HCT116 (cell line): ENCODE measurements around the gene HOMER2. TPM values are rescaled to one million over a fixed set of nuclear protein-coding genes. Genes with fewer than 3 reads are reported as not detected.

Experiments used
- ATAC-seq: fragments of 200-7000 bp; cut with Tn5 transposase; 2 replicates; pipeline ENCODE4 v1.9.1; 2020; ENCODE audit warnings: mild to moderate bottlenecking, moderate library complexity
- BruUV-seq: library from RNA; stranded (reverse); fragments of 400-500 nt; replicated peaks from 2 replicates; lab custom pipeline; 2021; lab: Mats Ljungman, UMichigan
- CTCF ChIA-PET: fragments of 300-600 bp; sonication (Branson Sonifier 250); formaldehyde crosslinking; loops from one replicate; lab custom pipeline; 2021; ENCODE audit warnings: antibody characterized with exemption; lab: Charles Lee
- POLR2A ChIA-PET: fragments of 300-600, 350-600 bp; sonication (Branson Sonifier 250); formaldehyde crosslinking; loops from one replicate; lab custom pipeline; 2021; ENCODE audit warnings: antibody characterized with exemption; lab: Charles Lee
- RAD21 ChIA-PET, 2 experiments: fragments of 300-600 bp; sonication (Branson Sonifier 250); formaldehyde crosslinking; loops; one replicate each; lab custom pipeline; 2023; ENCODE audit warnings: low total read pairs in 2 of 2; ENCODE audit not compliant: uncharacterized antibody in 2 of 2, unreplicated experiment in 2 of 2, low non-redundant PET in 1 of 2; lab: Charles Lee
- DNase-seq: peaks from one replicate; pipeline ENCODE4 v3.0.0-alpha.2; 2010; ENCODE audit warnings: low read depth, low spot score
- H2AFZ ChIP-seq: fragments of 200-600 bp; shearing (Covaris generic), sonication (generic); 2 replicates; pipeline ENCODE4 v1.6.1; 2017; ENCODE audit warnings: low read depth, mixed run types, mixed read lengths, antibody characterized with exemption, low read length; ENCODE audit not compliant: poor library complexity, severe bottlenecking
- H3K27ac ChIP-seq: 2 replicates; pipeline ENCODE4 v1.5.1; 2012; ENCODE audit warnings: low read depth, low read length
- H3K27me3 ChIP-seq: fragments of 200-600 bp; sonication (generic); 2 replicates; pipeline ENCODE4 v1.6.1; 2016; ENCODE audit warnings: mixed run types, low read length, mixed read lengths; ENCODE audit not compliant: insufficient read depth
- H3K36me3 ChIP-seq, 2 experiments: fragments of 200-500 bp in 1 of 2; fragments of 200-600 bp in 1 of 2; sonication (Bioruptor generic) in 1 of 2; sonication (generic) in 1 of 2; 2 replicates each; pipeline versions ENCODE4 v1.5.1 to v1.6.1; 2014 to 2016; ENCODE audit warnings: low read length in 2 of 2, inconsistent platforms in 1 of 2, mixed read lengths in 1 of 2, mixed run types in 1 of 2; ENCODE audit not compliant: insufficient read depth in 2 of 2, control insufficient read depth in 1 of 2
- H3K4me1 ChIP-seq, 2 experiments: fragments of 200-600 bp in 1 of 2; sonication (generic) in 1 of 2; 2 replicates each; pipeline versions ENCODE4 v1.5.1 to v1.6.1; 2012 to 2017; ENCODE audit warnings: low read length in 2 of 2, inconsistent platforms in 1 of 2, mild to moderate bottlenecking in 1 of 2, mixed read lengths in 1 of 2, mixed run types in 1 of 2, moderate library complexity in 1 of 2; ENCODE audit not compliant: insufficient read depth in 2 of 2, control insufficient read depth in 1 of 2
- H3K4me2 ChIP-seq: fragments of 200-600 bp; sonication (generic); 2 replicates; pipeline ENCODE4 v1.6.1; 2017; ENCODE audit warnings: mixed run types, low read length, mixed read lengths
- H3K4me3 ChIP-seq, 2 experiments: fragments of 200-600 bp in 1 of 2; sonication (generic) in 1 of 2; replicated peaks in 1 of 2; 2 replicates each; pipeline ENCODE4 v1.5.1; 2011 to 2016; ENCODE audit warnings: low read length in 2 of 2, control low read depth in 1 of 2, low read depth in 1 of 2, mild to moderate bottlenecking in 1 of 2, mixed read lengths in 1 of 2, mixed run types in 1 of 2
- H3K79me2 ChIP-seq: fragments of 200-600 bp; sonication (generic); 2 replicates; pipeline ENCODE4 v1.6.1; 2017; ENCODE audit warnings: mild to moderate bottlenecking, mixed run types, low read length, moderate library complexity, mixed read lengths; ENCODE audit not compliant: insufficient read depth
- H3K9ac ChIP-seq: fragments of 200-600 bp; sonication (generic); 2 replicates; pipeline ENCODE4 v1.6.1; 2016; ENCODE audit warnings: low read length, mixed read lengths
- H3K9me2 ChIP-seq: fragments of 200-600 bp; sonication (generic), shearing (Covaris generic); 2 replicates; pipeline ENCODE4 v1.6.1; 2017; ENCODE audit warnings: mixed run types, mild to moderate bottlenecking, moderate library complexity; ENCODE audit not compliant: insufficient read depth
- H3K9me3 ChIP-seq, 2 experiments: fragments of 200-500 bp in 1 of 2; fragments of 200-600 bp in 1 of 2; sonication (Bioruptor generic) in 1 of 2; sonication (generic) in 1 of 2; 2 replicates each; pipeline ENCODE4 v1.6.1; 2014 to 2017; ENCODE audit warnings: low read length in 2 of 2, mixed read lengths in 2 of 2, inconsistent platforms in 1 of 2, low read depth in 1 of 2, mild to moderate bottlenecking in 1 of 2, mixed run types in 1 of 2, moderate library complexity in 1 of 2; ENCODE audit not compliant: control insufficient read depth in 1 of 2, insufficient read depth in 1 of 2
- H4K20me1 ChIP-seq: fragments of 200-600 bp; sonication (generic), shearing (Covaris generic); 2 replicates; pipeline ENCODE4 v1.6.1; 2017; ENCODE audit warnings: mixed run types, mild to moderate bottlenecking, moderate library complexity; ENCODE audit not compliant: insufficient read depth
- CBX3 ChIP-seq: IDR thresholded peaks from 2 replicates; pipeline ENCODE4 v1.6.1; 2012; ENCODE audit warnings: low read depth
- CEBPB ChIP-seq: IDR thresholded peaks from 2 replicates; pipeline ENCODE4 v1.6.1; 2012; ENCODE audit warnings: low read depth
- EGR1 ChIP-seq: IDR thresholded peaks from 2 replicates; pipeline ENCODE4 v1.6.1; 2012; ENCODE audit warnings: low read depth
- ELF1 ChIP-seq: IDR thresholded peaks from 2 replicates; pipeline ENCODE4 v1.6.1; 2012; ENCODE audit warnings: low read depth, borderline replicate concordance
- EZH2 ChIP-seq: fragments of 200-600 bp; sonication (generic); IDR thresholded peaks from 2 replicates; pipeline ENCODE4 v1.6.1; 2017; ENCODE audit warnings: antibody characterized with exemption, mixed run types
- EZH2phosphoT487 ChIP-seq: fragments of 200-600 bp; IDR thresholded peaks from 2 replicates; pipeline ENCODE4 v1.6.1; 2018; ENCODE audit warnings: antibody characterized with exemption, borderline replicate concordance
- FOSL1 ChIP-seq: IDR thresholded peaks from 2 replicates; pipeline ENCODE4 v1.6.1; 2012; ENCODE audit warnings: low read depth
- JUND ChIP-seq: IDR thresholded peaks from 2 replicates; pipeline ENCODE4 v1.6.1; 2012
- POLR2A ChIP-seq: IDR thresholded peaks from 2 replicates; pipeline ENCODE4 v1.7.0; 2011; ENCODE audit warnings: borderline replicate concordance; ENCODE audit not compliant: insufficient read depth, insufficient read length; ENCODE audit errors: extremely low read depth
- POLR2AphosphoS5 ChIP-seq: IDR thresholded peaks from 2 replicates; pipeline ENCODE4 v1.6.1; 2011; ENCODE audit warnings: mild to moderate bottlenecking, low read depth, low read length, moderate library complexity
- RAD21 ChIP-seq: IDR thresholded peaks from 2 replicates; pipeline ENCODE4 v1.6.1; 2012; ENCODE audit warnings: low read depth, mild to moderate bottlenecking
- SIN3A ChIP-seq: IDR thresholded peaks from 2 replicates; pipeline ENCODE4 v1.6.1; 2012; ENCODE audit warnings: low read depth
- SP1 ChIP-seq: IDR thresholded peaks from 2 replicates; pipeline ENCODE4 v1.6.1; 2012; ENCODE audit warnings: low read depth
- SRF ChIP-seq: IDR thresholded peaks from 2 replicates; pipeline ENCODE4 v1.6.1; 2012; ENCODE audit warnings: low read depth
- TCF7L2 ChIP-seq: IDR thresholded peaks from 2 replicates; pipeline ENCODE4 v1.7.0; 2011; ENCODE audit warnings: borderline replicate concordance, inconsistent platforms; ENCODE audit not compliant: insufficient read depth, insufficient read length; ENCODE audit errors: extremely low read depth
- ZFX ChIP-seq: fragments of 450-650 bp; IDR thresholded peaks from 2 replicates; pipeline ENCODE4 v1.6.1; 2017
- ZNF274 ChIP-seq: fragments of 200-500 bp; sonication (Bioruptor generic); IDR thresholded peaks from 2 replicates; pipeline ENCODE4 v1.6.1; 2014; ENCODE audit warnings: mild to moderate bottlenecking, low read depth, low read length, inconsistent platforms
- intact Hi-C: fragments of 100-400 bp; cut with micrococcal nuclease; formaldehyde crosslinking; loops from 2 replicates; pipeline ENCODE4 v1.10.0; 2022
- total RNA-seq: library from RNA; stranded (reverse); gene quantifications from one replicate; pipeline ENCODE4 v1.2.1, GENCODE V29; 2021; ENCODE audit not compliant: unreplicated experiment
- TF ChIP-seq, protein P1 (sequence below): IDR thresholded peaks from 2 replicates; pipeline ENCODE4 v1.6.1; 2011; ENCODE audit warnings: mild to moderate bottlenecking, low read length, moderate library complexity; ENCODE audit not compliant: insufficient replicate concordance; ENCODE audit errors: extremely low read depth
- TF ChIP-seq, protein P2 (sequence below): IDR thresholded peaks from 2 replicates; pipeline ENCODE4 v1.6.1; 2012; ENCODE audit warnings: low read depth
- TF ChIP-seq, protein P3 (sequence below), 3 experiments: fragments of 200-600 bp in 1 of 3; sonication (generic) in 1 of 3; IDR thresholded peaks in 2 of 3; conservative IDR thresholded peaks in 1 of 3; 2 replicates each; pipeline ENCODE4 v1.5.1; 2012 to 2017; ENCODE audit warnings: low read depth in 2 of 3, low read length in 2 of 3, antibody characterized with exemption in 1 of 3, borderline replicate concordance in 1 of 3, control low read depth in 1 of 3, mild to moderate bottlenecking in 1 of 3, mixed read lengths in 1 of 3, mixed run types in 1 of 3, moderate library complexity in 1 of 3; ENCODE audit not compliant: insufficient read depth in 1 of 3

Gene HOMER2
- total RNA-seq, 1 experiment from 2014 or later, result 3.9 TPM

- no peak for DNase-seq
- Histone ChIP-seq H4K20me1 (no peaks in the 10 kb centered on the region), H3K79me2 (no peaks in the 10 kb centered on the region), H3K4me2 (no peak overlapping the region), H3K4me1 (peaks cover 0 to 3% of the 10 kb centered on the region in 2 experiments; a peak in 2 of 4 replicates), H2AFZ (no peak overlapping the region), H3K27ac (no peak overlapping the region)
- intact Hi-C loops, result no loop called here
- ATAC-seq, result no peak
- ChIA-PET CTCF (no interaction called here), POLR2A (no interaction called here)
- TF ChIP-seq POLR2AphosphoS5, result no peak
- no peak for TF ChIP-seq RAD21
- TF ChIP-seq SRF, result no peak
- no peak for TF ChIP-seq CBX3
- TF ChIP-seq TCF7L2, result no peak
- no peak for TF ChIP-seq EZH2
- TF ChIP-seq, protein P1, sequence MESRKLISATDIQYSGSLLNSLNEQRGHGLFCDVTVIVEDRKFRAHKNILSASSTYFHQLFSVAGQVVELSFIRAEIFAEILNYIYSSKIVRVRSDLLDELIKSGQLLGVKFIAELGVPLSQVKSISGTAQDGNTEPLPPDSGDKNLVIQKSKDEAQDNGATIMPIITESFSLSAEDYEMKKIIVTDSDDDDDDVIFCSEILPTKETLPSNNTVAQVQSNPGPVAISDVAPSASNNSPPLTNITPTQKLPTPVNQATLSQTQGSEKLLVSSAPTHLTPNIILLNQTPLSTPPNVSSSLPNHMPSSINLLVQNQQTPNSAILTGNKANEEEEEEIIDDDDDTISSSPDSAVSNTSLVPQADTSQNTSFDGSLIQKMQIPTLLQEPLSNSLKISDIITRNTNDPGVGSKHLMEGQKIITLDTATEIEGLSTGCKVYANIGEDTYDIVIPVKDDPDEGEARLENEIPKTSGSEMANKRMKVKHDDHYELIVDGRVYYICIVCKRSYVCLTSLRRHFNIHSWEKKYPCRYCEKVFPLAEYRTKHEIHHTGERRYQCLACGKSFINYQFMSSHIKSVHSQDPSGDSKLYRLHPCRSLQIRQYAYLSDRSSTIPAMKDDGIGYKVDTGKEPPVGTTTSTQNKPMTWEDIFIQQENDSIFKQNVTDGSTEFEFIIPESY, result no peak
- no peak for TF ChIP-seq ELF1
- TF ChIP-seq ZNF274, result no peak
- TF ChIP-seq ZFX, result no peak
- no peak for TF ChIP-seq EGR1
- TF ChIP-seq CEBPB, result no peak
- TF ChIP-seq SIN3A, result no peak
- no peak for TF ChIP-seq FOSL1
- no peak for TF ChIP-seq EZH2phosphoT487
- no peak for TF ChIP-seq JUND
- TF ChIP-seq POLR2A, result no peak
- TF ChIP-seq, protein P2, sequence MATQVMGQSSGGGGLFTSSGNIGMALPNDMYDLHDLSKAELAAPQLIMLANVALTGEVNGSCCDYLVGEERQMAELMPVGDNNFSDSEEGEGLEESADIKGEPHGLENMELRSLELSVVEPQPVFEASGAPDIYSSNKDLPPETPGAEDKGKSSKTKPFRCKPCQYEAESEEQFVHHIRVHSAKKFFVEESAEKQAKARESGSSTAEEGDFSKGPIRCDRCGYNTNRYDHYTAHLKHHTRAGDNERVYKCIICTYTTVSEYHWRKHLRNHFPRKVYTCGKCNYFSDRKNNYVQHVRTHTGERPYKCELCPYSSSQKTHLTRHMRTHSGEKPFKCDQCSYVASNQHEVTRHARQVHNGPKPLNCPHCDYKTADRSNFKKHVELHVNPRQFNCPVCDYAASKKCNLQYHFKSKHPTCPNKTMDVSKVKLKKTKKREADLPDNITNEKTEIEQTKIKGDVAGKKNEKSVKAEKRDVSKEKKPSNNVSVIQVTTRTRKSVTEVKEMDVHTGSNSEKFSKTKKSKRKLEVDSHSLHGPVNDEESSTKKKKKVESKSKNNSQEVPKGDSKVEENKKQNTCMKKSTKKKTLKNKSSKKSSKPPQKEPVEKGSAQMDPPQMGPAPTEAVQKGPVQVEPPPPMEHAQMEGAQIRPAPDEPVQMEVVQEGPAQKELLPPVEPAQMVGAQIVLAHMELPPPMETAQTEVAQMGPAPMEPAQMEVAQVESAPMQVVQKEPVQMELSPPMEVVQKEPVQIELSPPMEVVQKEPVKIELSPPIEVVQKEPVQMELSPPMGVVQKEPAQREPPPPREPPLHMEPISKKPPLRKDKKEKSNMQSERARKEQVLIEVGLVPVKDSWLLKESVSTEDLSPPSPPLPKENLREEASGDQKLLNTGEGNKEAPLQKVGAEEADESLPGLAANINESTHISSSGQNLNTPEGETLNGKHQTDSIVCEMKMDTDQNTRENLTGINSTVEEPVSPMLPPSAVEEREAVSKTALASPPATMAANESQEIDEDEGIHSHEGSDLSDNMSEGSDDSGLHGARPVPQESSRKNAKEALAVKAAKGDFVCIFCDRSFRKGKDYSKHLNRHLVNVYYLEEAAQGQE, result no peak
- TF ChIP-seq, protein P3, sequence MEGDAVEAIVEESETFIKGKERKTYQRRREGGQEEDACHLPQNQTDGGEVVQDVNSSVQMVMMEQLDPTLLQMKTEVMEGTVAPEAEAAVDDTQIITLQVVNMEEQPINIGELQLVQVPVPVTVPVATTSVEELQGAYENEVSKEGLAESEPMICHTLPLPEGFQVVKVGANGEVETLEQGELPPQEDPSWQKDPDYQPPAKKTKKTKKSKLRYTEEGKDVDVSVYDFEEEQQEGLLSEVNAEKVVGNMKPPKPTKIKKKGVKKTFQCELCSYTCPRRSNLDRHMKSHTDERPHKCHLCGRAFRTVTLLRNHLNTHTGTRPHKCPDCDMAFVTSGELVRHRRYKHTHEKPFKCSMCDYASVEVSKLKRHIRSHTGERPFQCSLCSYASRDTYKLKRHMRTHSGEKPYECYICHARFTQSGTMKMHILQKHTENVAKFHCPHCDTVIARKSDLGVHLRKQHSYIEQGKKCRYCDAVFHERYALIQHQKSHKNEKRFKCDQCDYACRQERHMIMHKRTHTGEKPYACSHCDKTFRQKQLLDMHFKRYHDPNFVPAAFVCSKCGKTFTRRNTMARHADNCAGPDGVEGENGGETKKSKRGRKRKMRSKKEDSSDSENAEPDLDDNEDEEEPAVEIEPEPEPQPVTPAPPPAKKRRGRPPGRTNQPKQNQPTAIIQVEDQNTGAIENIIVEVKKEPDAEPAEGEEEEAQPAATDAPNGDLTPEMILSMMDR (IDR thresholded peaks at IDR 0.05 in 2 of 3, conservative IDR thresholded peaks at IDR 0.05 in 1 of 3; ENCODE audit: borderline replicate concordance in 1 of 3, insufficient read depth in 1 of 3, low read depth in 2 of 3, low read length in 2 of 3), result no peak
- no peak for TF ChIP-seq SP1
- TF ChIP-seq, all 23 proteins: peak for 0
- BruUV-seq, result no TSS peak
- no peak overlapping the region for H3K4me3 ChIP-seq
- H3K9ac ChIP-seq, result no peak overlapping the region
- H3K36me3 ChIP-seq, result no peaks in the 10 kb centered on the region
- no peaks in the 10 kb centered on the region for H3K9me2 ChIP-seq
- RAD21 ChIA-PET, result no interaction called here
- H3K27me3 ChIP-seq, result no peaks in the 10 kb centered on the region
- H3K9me3 ChIP-seq, result no peaks in the 10 kb centered on the region
Observed at GRCh38 chr15:82936966-82937711, 15.4 kb downstream of the HOMER2 start.
